HepG2 (cell line): Measurements from ENCODE around the gene FUT6. TPM values are rescaled to one million over a fixed set of nuclear protein-coding genes. Genes with fewer than 3 reads are reported as not detected.

Source experiments
- CBX5 ChIP-seq: sonication (generic); formaldehyde crosslinking; IDR thresholded peaks from 2 replicates; pipeline ENCODE4 v1.4.0; 2020; ENCODE audit warnings: missing genetic modification reagents, borderline replicate concordance
- EHMT2 ChIP-seq: fragments of 200-600 bp; sonication (generic); IDR thresholded peaks from 2 replicates; pipeline ENCODE4 v1.7.0; 2017; ENCODE audit warnings: antibody characterized with exemption, low read depth, low read length, borderline replicate concordance
- MED8 ChIP-seq: sonication (generic); formaldehyde crosslinking; IDR thresholded peaks from 2 replicates; pipeline ENCODE4 v1.8.1; 2023; ENCODE audit warnings: mild to moderate bottlenecking, missing genetic modification reagents; ENCODE audit not compliant: insufficient replicate concordance
- PHF20 ChIP-seq: sonication (generic); formaldehyde crosslinking; IDR thresholded peaks from 2 replicates; pipeline ENCODE4 v1.5.0; 2020; ENCODE audit warnings: mild to moderate bottlenecking, missing genetic modification reagents
- ZNF34 ChIP-seq: sonication (generic); formaldehyde crosslinking; IDR thresholded peaks from 2 replicates; pipeline ENCODE4 v1.4.0; 2020; ENCODE audit warnings: mild to moderate bottlenecking, missing genetic modification reagents, borderline replicate concordance
- ZNF563 ChIP-seq: sonication (generic); formaldehyde crosslinking; IDR thresholded peaks from 2 replicates; pipeline ENCODE4 v1.8.0; 2022; ENCODE audit warnings: mild to moderate bottlenecking, moderate library complexity, missing genetic modification reagents
- ZNF614 ChIP-seq: IDR thresholded peaks from 2 replicates; pipeline ENCODE4 v1.6.1; 2018; ENCODE audit warnings: missing biosample characterization, missing genetic modification reagents, inconsistent platforms, borderline replicate concordance
- ZNF75D ChIP-seq: sonication (generic); formaldehyde crosslinking; IDR thresholded peaks from 2 replicates; pipeline ENCODE4 v1.8.1; 2023; ENCODE audit warnings: missing genetic modification reagents, mild to moderate bottlenecking, borderline replicate concordance
- polyA plus RNA-seq, 8 experiments: library from polyadenylated mRNA; depleted of rRNA in 3 of 8; stranded (reverse) in 7 of 8; unstranded in 1 of 8; fragments of >200 nt; fragmentation: Illumina TruSeq in 4 of 8; extraction: Trizol in 4 of 8; gene quantifications; 2 replicates each; pipeline versions ENCODE4 v1.2.1 to v1.2.3, GENCODE V29; 2011 to 2016; ENCODE audit warnings: low read depth in 4 of 8, missing spikeins in 1 of 8, mixed read lengths in 1 of 8; ENCODE audit not compliant: insufficient read depth in 1 of 8
- total RNA-seq, 5 experiments: library from RNA; depleted of rRNA; stranded (reverse); fragments of >200 nt; fragmentation: Illumina TruSeq; extraction: Trizol; gene quantifications; 2 replicates each; pipeline ENCODE4 v1.2.3, GENCODE V29; 2016; ENCODE audit warnings: low read depth in 1 of 5
- TF ChIP-seq, protein P1 (sequence below): sonication (generic); formaldehyde crosslinking; IDR thresholded peaks from 2 replicates; pipeline ENCODE4 v1.4.0; 2020; ENCODE audit warnings: missing genetic modification reagents
- TF ChIP-seq, protein P2 (sequence below): sonication (generic); formaldehyde crosslinking; IDR thresholded peaks from 2 replicates; pipeline ENCODE4 v1.8.0; 2022; ENCODE audit warnings: mild to moderate bottlenecking, missing genetic modification reagents
- TF ChIP-seq, protein P3 (sequence below): sonication (generic); formaldehyde crosslinking; IDR thresholded peaks from 2 replicates; pipeline ENCODE4 v1.5.1; 2020; ENCODE audit warnings: mild to moderate bottlenecking, missing genetic modification reagents, moderate library complexity
- TF ChIP-seq, protein P4 (sequence below): sonication (generic); formaldehyde crosslinking; IDR thresholded peaks from 2 replicates; pipeline ENCODE4 v1.5.0; 2020; ENCODE audit warnings: mild to moderate bottlenecking, missing genetic modification reagents
- TF ChIP-seq, protein P5 (sequence below): fragments of 450-650 bp; IDR thresholded peaks from 2 replicates; pipeline ENCODE4 v1.6.1; 2016

FUT6 gene
- total and polyA plus RNA-seq, 2 of the 13 experiments (the other 11 are each of a cell fraction or from before 2014, with no cell fraction given) = 8.2 to 27.7 TPM

DNA sequence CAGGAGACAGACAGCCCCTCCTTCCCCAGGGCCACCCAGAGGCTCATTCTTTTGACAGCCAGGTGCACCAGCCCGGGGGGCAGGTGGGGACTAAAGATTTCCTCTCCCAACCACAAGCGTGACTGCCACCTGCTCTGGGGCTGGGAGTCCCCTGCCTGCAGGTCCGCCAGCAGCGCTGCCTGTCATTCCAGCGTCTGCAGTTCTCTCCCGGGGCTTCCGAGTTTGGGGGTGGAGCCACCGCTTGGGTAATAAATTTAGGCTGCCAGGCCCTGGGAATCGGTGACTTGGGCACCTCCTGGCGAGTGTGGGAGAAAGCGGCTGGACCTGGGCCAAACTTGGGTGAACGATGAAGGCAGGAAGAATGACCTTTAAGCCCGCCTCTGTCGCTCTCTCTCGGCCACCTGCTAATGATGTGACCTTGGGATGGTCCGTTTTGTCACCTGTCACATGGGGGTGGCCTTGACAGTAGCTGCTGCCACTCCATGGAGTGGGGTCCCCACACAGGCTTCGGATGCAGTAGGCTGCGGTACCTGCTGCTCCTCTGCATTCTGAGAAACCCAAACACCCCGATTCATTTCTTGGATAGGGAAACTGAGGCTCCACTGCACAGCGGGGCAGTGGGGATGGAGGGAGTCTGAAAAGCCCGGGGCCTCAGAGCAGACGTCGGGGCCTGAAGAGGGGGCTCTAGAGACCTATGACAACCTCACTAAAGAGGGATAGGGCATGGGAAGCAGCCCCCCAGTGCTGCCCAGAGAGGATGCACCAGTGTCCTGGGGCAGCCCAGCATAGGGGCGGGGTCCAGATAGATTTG is 12.8 kb downstream of the FUT6 start (continued):
- TF ChIP-seq, protein P1, sequence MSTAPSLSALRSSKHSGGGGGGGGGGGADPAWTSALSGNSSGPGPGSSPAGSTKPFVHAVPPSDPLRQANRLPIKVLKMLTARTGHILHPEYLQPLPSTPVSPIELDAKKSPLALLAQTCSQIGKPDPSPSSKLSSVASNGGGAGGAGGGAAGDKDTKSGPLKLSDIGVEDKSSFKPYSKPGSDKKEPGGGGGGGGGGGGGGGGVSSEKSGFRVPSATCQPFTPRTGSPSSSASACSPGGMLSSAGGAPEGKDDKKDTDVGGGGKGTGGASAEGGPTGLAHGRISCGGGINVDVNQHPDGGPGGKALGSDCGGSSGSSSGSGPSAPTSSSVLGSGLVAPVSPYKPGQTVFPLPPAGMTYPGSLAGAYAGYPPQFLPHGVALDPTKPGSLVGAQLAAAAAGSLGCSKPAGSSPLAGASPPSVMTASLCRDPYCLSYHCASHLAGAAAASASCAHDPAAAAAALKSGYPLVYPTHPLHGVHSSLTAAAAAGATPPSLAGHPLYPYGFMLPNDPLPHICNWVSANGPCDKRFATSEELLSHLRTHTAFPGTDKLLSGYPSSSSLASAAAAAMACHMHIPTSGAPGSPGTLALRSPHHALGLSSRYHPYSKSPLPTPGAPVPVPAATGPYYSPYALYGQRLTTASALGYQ = no peak
- TF ChIP-seq EHMT2 = no peak
- TF ChIP-seq PHF20 (CRISPR knock-in tag) = 0 out of 2 replicates have a peak, but pooled peaks have one; percentile 44
- TF ChIP-seq ZNF614 (CRISPR knock-in tag) = peak; percentile 72; the same call in 1 of the 2 replicates
- TF ChIP-seq, protein P2, sequence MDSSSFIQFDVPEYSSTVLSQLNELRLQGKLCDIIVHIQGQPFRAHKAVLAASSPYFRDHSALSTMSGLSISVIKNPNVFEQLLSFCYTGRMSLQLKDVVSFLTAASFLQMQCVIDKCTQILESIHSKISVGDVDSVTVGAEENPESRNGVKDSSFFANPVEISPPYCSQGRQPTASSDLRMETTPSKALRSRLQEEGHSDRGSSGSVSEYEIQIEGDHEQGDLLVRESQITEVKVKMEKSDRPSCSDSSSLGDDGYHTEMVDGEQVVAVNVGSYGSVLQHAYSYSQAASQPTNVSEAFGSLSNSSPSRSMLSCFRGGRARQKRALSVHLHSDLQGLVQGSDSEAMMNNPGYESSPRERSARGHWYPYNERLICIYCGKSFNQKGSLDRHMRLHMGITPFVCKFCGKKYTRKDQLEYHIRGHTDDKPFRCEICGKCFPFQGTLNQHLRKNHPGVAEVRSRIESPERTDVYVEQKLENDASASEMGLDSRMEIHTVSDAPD = peak; percentile 89
- TF ChIP-seq ZNF563 (CRISPR knock-in tag) = no peak
- TF ChIP-seq MED8 (CRISPR knock-in tag) = no peak
- no peak; the same call in 1 of the 2 replicates for TF ChIP-seq CBX5 (CRISPR knock-in tag)
- TF ChIP-seq ZNF75D = no peak
- TF ChIP-seq, protein P3, sequence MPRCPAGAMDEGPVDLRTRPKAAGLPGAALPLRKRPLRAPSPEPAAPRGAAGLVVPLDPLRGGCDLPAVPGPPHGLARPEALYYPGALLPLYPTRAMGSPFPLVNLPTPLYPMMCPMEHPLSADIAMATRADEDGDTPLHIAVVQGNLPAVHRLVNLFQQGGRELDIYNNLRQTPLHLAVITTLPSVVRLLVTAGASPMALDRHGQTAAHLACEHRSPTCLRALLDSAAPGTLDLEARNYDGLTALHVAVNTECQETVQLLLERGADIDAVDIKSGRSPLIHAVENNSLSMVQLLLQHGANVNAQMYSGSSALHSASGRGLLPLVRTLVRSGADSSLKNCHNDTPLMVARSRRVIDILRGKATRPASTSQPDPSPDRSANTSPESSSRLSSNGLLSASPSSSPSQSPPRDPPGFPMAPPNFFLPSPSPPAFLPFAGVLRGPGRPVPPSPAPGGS (CRISPR knock-in tag) = peak; percentile 46; the same call in 1 of the 2 replicates
- TF ChIP-seq, protein P4, sequence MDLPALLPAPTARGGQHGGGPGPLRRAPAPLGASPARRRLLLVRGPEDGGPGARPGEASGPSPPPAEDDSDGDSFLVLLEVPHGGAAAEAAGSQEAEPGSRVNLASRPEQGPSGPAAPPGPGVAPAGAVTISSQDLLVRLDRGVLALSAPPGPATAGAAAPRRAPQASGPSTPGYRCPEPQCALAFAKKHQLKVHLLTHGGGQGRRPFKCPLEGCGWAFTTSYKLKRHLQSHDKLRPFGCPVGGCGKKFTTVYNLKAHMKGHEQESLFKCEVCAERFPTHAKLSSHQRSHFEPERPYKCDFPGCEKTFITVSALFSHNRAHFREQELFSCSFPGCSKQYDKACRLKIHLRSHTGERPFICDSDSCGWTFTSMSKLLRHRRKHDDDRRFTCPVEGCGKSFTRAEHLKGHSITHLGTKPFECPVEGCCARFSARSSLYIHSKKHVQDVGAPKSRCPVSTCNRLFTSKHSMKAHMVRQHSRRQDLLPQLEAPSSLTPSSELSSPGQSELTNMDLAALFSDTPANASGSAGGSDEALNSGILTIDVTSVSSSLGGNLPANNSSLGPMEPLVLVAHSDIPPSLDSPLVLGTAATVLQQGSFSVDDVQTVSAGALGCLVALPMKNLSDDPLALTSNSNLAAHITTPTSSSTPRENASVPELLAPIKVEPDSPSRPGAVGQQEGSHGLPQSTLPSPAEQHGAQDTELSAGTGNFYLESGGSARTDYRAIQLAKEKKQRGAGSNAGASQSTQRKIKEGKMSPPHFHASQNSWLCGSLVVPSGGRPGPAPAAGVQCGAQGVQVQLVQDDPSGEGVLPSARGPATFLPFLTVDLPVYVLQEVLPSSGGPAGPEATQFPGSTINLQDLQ (CRISPR knock-in tag) = peak; percentile 12; the same call in 1 of the 2 replicates
- TF ChIP-seq, protein P5, sequence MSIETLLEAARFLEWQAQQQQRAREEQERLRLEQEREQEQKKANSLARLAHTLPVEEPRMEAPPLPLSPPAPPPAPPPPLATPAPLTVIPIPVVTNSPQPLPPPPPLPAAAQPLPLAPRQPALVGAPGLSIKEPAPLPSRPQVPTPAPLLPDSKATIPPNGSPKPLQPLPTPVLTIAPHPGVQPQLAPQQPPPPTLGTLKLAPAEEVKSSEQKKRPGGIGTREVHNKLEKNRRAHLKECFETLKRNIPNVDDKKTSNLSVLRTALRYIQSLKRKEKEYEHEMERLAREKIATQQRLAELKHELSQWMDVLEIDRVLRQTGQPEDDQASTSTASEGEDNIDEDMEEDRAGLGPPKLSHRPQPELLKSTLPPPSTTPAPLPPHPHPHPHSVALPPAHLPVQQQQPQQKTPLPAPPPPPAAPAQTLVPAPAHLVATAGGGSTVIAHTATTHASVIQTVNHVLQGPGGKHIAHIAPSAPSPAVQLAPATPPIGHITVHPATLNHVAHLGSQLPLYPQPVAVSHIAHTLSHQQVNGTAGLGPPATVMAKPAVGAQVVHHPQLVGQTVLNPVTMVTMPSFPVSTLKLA = no peak
- no peak for TF ChIP-seq ZNF34 (CRISPR knock-in tag)
